Activated gamma-delta T cell (primary cell): Measurements from ENCODE around the gene ANAPC16.
"Not testable (repeated sequence)": the region's sequence is repeated elsewhere in the genome, so short reads cannot be mapped to it uniquely, and the experiment has no call there.

Source experiments
- DNase-seq: peaks from one replicate; lab custom pipeline; 2025; lab: John Stamatoyannopoulos, UW
- total RNA-seq, 2 donors: gene quantifications; one replicate each; lab custom pipeline; 2026; lab: John Stamatoyannopoulos, UW

The ANAPC16 gene
- 115 to 127 reads per million in 2 donors for total RNA-seq

GRCh38 chr10:72215611-72216549, at the start of gene ANAPC16, which contains the start of gene ASCC1:
ANAPC16 (plus strand) TSS chr10:72216012; CDS start chr10:72223915, 7,903 bp downstream.
ASCC1 (minus strand) TSS chr10:72216276; CDS start chr10:72213298, 2,978 bp downstream.
- DNase-seq = peak; percentile 89

- no peak for DNase-seq
Measured at GRCh38 chr10:72167118-72167517, 48.7 kb upstream of the ANAPC16 start.

GRCh38 chr10:72170263-72170662, 45.5 kb upstream of the ANAPC16 start:
- no peak for DNase-seq

GRCh38 chr10:72170733-72171132, 45.1 kb upstream of the ANAPC16 start:
- no peak for DNase-seq

- DNase-seq = no peak
Measured at GRCh38 chr10:72171175-72171630, 44.6 kb upstream of the ANAPC16 start.

GRCh38 chr10:72173262-72173618, 42.6 kb upstream of the ANAPC16 start:
- DNase-seq = no peak

- no peak for DNase-seq
Measured at GRCh38 chr10:72173619-72174296, 42.1 kb upstream of the ANAPC16 start.

GRCh38 chr10:72174297-72174662, 41.5 kb upstream of the ANAPC16 start:
- DNase-seq = no peak

- DNase-seq = no peak
Measured at GRCh38 chr10:72175149-72175548, 40.7 kb upstream of the ANAPC16 start.

- no peak for DNase-seq
Measured at GRCh38 chr10:72176701-72177100, 39.1 kb upstream of the ANAPC16 start.

GRCh38 chr10:72177454-72177853, 38.4 kb upstream of the ANAPC16 start:
- no peak for DNase-seq

GRCh38 chr10:72184156-72184555, 31.7 kb upstream of the ANAPC16 start:
- no peak for DNase-seq

GRCh38 chr10:72186258-72186981, 29.4 kb upstream of the ANAPC16 start:
- DNase-seq = no peak

- no peak for DNase-seq
Measured at GRCh38 chr10:72186982-72187330, 28.9 kb upstream of the ANAPC16 start.

GRCh38 chr10:72194949-72195348, 20.9 kb upstream of the ANAPC16 start:
- DNase-seq = no peak

- no peak for DNase-seq
Measured at GRCh38 chr10:72200883-72201282, 14.9 kb upstream of the ANAPC16 start.

- DNase-seq = no peak
Measured at GRCh38 chr10:72201293-72201692, 14.5 kb upstream of the ANAPC16 start.

GRCh38 chr10:72204296-72204695, 11.5 kb upstream of the ANAPC16 start:
- no peak for DNase-seq

- DNase-seq = no peak
Measured at GRCh38 chr10:72204724-72205123, 11.1 kb upstream of the ANAPC16 start.

- no peak for DNase-seq
Measured at GRCh38 chr10:72206511-72207229, 9.1 kb upstream of the ANAPC16 start.

- not testable (repeated sequence) for DNase-seq
Measured at GRCh38 chr10:72208526-72208925, 7.3 kb upstream of the ANAPC16 start.

- not testable (repeated sequence) for DNase-seq
Measured at GRCh38 chr10:72211381-72211780, 4.4 kb upstream of the ANAPC16 start.
